ENCODE data around the gene GRM5.

DNA sequence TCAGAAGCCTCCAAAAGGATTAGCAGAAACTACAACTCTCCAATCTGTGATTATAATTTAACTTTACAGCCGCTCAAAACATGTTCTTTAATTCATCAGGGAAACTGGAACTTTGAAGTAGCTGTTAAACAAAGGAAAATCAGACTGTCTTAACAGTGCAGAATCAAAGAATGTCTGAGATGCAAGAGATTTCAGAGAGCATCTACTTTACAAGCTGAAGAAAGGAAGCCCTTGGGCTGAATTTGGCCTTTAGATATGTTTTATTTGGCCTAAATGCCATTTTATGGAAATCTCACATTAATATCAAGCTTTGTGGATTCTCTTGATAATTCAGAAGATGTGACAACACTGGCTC, 446.7 kb downstream of the GRM5 start:
- no peak for TF ChIP-seq POLR2A (IDR thresholded peaks at IDR 0.05)
- TF ChIP-seq, protein P1, sequence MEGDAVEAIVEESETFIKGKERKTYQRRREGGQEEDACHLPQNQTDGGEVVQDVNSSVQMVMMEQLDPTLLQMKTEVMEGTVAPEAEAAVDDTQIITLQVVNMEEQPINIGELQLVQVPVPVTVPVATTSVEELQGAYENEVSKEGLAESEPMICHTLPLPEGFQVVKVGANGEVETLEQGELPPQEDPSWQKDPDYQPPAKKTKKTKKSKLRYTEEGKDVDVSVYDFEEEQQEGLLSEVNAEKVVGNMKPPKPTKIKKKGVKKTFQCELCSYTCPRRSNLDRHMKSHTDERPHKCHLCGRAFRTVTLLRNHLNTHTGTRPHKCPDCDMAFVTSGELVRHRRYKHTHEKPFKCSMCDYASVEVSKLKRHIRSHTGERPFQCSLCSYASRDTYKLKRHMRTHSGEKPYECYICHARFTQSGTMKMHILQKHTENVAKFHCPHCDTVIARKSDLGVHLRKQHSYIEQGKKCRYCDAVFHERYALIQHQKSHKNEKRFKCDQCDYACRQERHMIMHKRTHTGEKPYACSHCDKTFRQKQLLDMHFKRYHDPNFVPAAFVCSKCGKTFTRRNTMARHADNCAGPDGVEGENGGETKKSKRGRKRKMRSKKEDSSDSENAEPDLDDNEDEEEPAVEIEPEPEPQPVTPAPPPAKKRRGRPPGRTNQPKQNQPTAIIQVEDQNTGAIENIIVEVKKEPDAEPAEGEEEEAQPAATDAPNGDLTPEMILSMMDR (IDR thresholded peaks at IDR 0.05) = no peak
